ENCODE results near the gene NPHP3.

NPHP3 gene

GRCh38 chr3:132682201-132682600, 40.0 kb downstream of the NPHP3 start:
- DNase-seq, result no peak

DNA sequence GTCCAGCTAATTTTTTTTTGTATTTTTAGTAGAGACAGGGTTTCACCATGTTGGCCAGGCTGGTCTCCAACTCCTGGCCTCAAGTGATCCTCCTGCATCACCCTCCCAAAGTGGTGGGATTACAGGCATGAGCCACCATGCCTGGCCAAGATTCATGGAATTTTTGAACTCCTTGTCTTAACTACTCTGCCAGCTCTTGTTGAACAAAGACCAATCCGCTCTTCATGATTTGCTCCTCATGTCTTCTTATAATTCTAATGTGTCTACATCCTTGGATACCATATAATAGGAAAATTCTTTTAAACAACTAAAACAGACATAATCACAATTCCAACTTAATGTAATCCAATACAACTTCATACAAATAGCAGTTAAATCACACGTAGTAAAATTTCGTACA, 40.8 kb downstream of the NPHP3 start:
- no peak for DNase-seq

DNA sequence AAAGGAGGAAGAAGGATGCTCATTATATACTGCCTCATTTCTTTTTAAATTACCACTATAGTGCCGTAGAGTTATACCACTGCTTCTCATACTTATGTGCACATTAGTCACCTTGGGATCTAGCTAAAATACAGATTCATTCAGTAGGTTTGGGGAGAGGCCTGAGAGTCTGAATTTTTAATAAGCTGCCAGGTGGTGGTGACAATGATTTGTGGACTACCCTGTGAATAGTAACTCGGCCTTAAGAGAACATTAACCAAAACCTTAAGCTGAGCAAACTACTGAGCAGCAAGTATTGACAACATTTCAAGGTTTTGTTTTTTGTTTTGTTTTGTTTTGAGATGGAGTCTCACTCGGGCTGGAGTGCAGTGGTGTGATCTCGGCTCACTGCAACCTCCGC, 42.3 kb downstream of the NPHP3 start:
- no peak for DNase-seq

GRCh38 chr3:132675408-132675807, 46.8 kb downstream of the NPHP3 start:
- no peak for DNase-seq

GRCh38 chr3:132669256-132669777, 52.9 kb downstream of the NPHP3 start:
- DNase-seq, result no peak

DNA sequence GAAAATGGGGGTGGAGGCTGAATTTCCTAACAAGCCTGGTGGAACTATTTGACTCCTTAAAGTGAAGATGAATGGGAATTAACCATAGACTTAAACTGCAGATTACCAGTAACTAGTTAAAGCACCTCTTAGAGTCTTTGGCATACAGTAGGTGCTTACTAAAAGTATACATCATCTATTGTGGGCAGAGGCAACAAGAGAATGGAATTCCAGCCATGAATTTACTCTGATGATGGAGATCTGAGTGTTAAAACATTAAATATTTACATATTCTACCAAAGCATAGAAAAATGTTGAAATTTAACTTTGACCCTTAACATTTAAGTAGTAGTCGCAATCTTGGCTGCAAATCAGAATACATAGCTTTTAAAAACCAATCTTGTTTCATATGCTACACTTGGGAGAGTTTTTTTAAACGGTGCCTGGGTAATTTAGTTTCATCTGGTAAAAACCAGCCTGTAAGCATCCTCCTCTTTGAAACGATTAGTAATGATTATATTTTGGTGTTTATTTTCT, 56.9 kb downstream of the NPHP3 start:
- no peak for DNase-seq

DNA sequence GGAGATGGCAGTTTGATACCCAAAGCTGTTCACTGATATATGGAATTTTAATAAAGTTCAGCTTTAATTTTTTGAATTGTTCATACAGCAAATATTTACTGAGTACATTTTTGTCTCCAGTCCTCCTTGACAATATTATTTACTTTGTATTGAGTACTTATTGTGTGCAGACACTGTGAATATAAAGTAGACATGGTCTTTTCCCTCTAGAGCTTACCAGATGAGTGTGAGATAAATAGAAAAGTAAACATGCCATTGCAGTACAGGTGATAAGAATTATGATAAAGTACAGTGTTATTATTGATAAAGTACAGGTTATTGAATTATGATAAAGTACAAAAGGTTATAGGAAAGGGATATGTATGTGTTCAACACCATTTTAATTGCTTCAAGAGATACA, 60.0 kb downstream of the NPHP3 start:
- DNase-seq, result peak; percentile 8

DNA sequence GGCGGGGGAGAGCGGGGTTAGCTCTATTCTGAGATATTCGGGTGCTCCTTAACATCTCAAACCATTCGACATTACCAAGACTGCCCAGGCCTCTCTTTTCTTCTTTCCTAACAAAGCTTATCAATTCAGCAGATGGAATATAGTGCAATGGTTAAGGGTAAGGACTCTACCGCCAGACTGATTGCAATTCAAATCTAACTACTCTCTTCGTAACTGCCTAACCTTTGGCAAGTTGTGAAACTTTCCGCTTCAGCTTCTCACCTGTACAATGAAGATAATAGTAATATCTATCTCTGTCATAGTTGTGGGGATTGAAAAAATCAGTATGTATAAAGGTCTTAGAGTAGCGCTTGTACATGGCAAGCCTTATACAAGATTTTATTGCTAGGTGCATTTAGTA, 61.1 kb downstream of the NPHP3 start:
- DNase-seq, result no peak

DNA sequence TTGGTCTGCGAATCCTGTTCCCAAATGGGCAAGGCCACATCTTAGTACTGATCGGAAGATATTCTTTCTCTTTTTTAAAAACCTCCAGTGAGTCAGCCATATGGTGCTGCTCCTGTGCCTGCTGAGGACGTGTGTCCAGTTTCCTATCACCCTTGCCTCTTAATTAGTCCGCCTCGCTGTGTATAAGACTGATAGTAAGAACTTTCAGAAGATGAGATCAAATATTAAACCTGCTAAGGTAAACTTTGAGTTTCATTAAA, 61.5 kb downstream of the NPHP3 start:
- no peak for DNase-seq

DNA sequence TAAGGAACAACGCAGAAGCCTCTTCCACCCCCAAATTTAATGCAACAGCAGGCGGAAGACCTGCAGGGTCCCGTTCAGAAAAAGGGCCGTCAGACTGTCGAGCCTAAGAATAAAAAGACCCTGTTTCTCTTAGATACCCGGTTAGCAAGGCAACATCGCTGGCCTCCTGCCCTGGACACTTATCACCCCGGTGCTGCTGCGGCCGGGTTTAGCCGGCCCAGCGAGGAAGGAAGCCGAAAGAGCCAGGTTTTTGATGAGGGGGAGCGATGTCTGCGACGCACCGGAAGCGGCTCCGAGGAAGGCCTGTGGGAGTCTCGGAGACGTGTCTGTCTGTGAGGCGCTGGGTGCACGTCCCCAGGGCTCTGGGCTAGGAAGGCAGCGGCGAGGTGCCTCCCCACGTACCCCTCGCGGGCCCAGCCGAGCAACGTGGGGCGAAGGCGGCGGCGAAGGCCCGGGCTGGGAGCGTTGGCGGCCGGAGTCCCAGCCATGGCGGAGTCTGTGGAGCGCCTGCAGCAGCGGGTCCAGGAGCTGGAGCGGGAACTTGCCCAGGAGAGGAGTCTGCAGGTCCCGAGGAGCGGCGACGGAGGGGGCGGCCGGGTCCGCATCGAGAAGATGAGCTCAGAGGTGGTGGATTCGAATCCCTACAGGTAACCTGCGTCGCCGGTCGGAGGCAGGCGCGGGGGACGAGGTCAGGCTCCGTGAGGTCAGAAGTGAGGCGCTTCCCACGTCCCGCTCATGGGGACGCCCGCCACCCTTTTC, 62.0 kb downstream of the NPHP3 start, which contains the start of gene UBA5:
UBA5 (plus strand) TSS at position 278 of the 759 bp plus-strand sequence; CDS start at position 487, 209 bp downstream.
- peak; percentile 47 for DNase-seq

DNA sequence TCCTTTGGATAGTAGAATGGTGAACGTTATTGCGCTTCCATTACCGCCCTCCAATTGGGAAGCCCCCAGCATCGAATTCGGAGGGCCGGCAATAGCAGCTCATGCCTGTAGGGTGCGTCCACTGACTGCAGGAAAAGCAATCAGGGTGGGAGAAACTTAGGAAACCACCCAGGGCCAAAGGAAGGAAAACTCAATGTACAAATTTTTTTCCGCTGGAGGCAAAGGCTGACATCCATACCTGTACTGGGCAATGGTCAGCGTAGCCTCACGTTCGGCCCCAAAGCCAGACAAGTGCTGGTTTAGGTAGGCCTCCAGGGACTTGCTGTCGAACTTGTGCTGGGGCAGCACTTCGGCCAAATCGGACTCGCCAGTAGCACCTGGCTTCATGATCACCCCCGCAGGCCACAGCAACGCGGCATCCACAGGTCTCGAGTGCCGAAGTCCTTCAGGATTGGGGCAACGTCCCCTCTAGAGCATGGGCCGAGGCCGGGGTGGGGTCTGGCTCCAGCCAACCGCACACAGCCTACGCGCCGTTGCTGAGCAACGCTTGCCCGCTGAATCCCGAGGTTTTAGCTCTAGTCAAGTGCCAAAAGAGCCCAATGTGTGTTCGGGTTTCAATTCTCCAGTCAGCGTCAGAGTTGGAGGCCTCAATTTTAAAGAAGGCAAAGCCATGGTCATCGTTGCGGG, 62.7 kb downstream of the NPHP3 start, which contains the start of gene ACAD11:
ACAD11 (minus strand) TSS at position 445 of the 687 bp plus-strand sequence; CDS start at position 387, 58 bp downstream.
- peak; percentile 35 for DNase-seq

DNA sequence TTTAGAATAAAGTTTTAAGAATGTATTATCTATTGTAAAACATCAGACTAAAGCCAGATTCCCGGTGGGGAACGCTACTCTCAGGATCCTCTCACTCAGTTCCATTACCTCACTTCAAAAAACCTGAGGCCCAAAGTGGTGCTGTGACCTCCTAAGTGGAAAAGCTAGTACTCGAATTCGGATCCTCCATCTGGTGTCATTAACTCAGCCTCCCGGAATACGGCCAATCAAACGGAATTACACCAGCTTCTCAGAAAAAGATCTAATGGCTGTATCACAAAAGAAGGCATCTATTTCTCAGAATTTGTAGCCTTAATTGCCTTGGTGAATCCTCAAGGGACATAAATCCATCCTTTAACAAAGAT, 63.2 kb downstream of the NPHP3 start:
- no peak for DNase-seq

DNA sequence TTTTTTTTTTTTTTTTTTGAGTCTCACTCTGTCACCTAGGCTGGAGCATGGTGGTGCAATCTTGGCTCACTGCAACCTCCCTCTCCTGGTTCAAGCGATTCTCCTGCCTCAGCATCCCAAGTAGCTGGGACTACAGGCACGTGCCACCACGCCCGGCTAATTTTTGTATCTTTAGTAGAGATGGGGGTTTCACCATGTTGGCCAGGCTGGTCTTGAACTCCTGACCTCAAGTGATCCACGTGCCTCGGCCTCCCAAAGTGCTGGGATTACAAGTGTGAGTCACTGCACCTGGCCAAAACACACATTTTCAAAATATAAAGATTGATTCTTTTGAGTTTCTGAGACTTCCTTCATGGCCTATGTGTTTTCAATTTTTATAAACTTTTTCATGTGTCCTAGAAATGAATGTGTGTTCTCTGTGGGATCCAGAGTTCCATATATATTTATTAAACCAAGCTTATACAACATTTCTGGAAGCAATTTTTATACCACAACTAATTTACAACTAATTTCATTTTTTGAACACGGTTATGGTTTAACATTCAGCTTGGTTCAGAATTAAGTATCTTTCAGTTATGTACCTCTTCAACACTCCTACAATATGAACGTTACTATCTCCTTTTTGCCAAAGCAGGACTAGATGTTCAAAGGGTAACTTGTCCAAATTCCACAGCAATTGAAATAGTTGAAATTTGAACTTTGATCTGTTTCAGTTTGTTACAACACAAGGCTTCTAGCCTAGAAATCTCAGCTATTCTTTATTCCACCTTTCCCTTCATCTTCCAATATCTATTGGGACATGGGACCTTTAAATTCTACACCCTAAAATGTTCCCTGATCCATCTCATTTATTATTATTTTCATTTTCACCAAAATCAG, 64.1 kb downstream of the NPHP3 start:
- DNase-seq, result no peak

GRCh38 chr3:132655471-132655870, 66.7 kb downstream of the NPHP3 start:
- DNase-seq, result no peak

GRCh38 chr3:132654721-132655120, 67.5 kb downstream of the NPHP3 start:
- no peak for DNase-seq

DNA sequence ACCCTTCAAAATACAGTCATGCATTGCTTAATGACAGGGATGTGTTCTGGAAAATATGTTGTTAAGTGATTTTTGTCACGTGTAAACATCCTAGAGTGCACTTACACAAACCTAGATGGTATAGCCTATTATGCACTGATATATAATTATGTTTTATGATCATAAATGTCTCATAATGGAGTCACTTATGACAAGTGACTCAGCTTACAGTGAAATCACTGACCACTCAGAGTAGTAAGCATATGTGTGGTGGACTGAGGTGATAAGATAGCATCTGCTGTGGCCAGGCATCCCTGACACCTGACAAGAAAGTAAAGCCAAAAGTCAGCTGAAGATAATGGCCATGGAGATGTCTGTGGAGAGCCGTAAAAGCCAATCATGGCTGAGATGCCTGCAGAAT, 68.0 kb downstream of the NPHP3 start:
- no peak for DNase-seq

DNA sequence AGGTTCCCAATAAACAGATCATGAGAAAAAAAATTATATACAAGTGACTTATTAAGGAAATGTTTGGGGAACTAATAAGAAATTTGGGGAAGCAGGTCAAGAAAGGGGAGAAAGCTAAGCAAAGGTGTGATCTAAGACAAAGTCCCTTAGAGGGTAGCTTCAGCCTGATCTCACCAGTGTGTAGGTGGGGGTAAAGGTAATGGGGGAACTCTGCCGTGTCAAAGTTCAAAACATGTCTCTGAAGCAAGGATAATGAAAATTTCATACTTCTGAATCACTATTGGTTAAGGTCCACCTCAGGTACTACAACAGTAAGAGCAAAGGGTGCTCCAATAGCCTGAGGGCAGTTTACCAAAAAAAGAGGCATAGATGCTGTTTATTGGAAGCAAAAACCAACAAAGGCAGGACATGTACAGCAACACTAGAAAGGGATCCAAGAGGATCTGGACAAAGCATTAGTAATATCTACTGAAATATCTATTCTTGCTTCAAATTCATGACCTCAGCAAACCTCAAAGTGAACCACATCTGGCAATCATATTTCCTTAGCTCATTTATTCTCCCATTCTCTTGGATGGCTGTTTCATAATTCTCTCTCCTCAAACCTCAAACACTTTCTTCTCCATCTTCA, 69.5 kb downstream of the NPHP3 start:
- no peak for DNase-seq

GRCh38 chr3:132650153-132650552, 72.1 kb downstream of the NPHP3 start:
- DNase-seq, result no peak

GRCh38 chr3:132645058-132645457, 77.2 kb downstream of the NPHP3 start:
- no peak for DNase-seq

DNA sequence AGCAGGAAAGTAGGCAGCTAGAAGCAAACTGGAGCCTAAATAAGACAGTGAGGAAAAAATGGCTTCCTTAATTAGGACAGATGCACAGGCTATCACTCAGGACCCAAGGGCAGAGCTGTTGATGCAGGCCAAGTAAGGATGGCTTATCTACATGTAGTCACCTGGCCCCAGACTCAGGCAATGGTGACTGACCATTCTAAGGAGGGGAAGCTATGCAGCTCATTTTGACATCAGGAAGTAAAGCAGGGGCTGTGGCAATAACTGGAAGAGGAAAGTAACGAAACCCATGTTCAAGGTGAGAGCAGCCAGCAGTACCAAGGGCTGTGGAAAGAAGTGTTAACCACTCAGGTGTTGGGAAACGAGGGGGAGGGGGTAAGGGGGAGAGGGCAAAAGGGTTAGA, 78.8 kb downstream of the NPHP3 start:
- no peak for DNase-seq

DNA sequence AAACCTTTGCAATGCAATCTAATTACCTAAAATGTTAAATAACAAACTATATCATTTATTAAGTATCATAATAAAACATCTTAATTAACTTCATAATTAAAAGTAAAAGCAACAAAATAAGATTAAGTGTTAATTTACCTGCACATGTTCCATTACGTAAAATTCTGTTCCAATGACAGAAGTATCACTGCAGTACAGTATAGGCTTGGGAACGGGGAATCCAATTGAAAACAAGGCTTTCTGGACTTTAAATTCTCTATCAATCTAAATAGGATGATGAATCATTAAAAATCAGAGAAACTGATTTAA, 79.7 kb downstream of the NPHP3 start:
- DNase-seq, result no peak

DNA sequence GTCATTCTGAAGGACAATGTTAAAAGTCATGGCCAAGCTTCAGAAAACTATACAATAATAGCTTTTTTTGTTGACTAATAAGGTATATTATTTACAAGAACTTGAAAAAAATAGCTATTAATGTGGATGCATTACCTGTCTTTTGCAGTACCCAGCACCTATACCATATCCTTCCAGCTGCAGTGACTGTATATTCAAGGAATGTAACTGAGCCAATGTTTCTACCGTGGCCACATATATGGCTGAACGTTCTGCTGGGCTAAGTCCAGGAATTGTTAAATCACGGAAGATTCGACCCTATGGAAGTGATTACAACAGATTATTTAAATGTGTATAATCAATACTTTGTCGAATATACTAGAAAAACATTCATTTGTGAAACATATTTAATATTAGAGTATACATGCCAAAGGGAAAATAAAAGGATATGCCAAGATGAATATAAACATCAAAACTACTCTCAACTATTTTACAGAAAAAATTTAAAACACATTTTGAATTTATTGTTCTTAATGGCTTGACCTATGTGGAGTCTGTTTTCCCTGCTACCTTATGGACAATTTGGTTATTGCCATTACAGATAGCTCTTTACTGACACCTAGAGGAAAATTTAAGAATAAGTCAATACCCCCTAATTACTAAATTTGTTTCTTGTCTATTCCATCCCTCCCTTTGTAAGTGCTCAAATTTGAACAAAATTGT, 80.2 kb downstream of the NPHP3 start:
- DNase-seq, result peak; percentile 45
